Stimulated activated CD4-positive, alpha-beta T cell treated with anti-CD3 and anti-CD28 coated beads, Interleukin-1b, Interleukin-23, amount 100 ng/mL, for 4 hours (primary cell): Measurements from ENCODE around the gene LRRC4C.

ENCODE experiments used
- DNase-seq, 2 donors: peaks; one replicate each; pipeline ENCODE4 v3.0.0-alpha.2; 2020; ENCODE audit warnings: low read depth in 2 of 2

LRRC4C gene

GRCh38 chr11:41323446-41323845 is 136.0 kb downstream of the LRRC4C start:
- DNase-seq, result no peak

- DNase-seq, result no peak
These were observed 138.8 kb downstream of the LRRC4C start for GRCh38 chr11:41320653-41321052.

- no peak for DNase-seq
These were observed 139.2 kb downstream of the LRRC4C start for GRCh38 chr11:41320238-41320637.

- DNase-seq, result no peak
These were observed 140.0 kb downstream of the LRRC4C start for GRCh38 chr11:41319434-41319833.

- no peak for DNase-seq
These were observed 142.7 kb downstream of the LRRC4C start for GRCh38 chr11:41316751-41317150.

- DNase-seq, result no peak
These were observed 146.2 kb downstream of the LRRC4C start for GRCh38 chr11:41313226-41313625.

- DNase-seq, result no peak
These were observed 149.7 kb downstream of the LRRC4C start for GRCh38 chr11:41309716-41310115.

GRCh38 chr11:41309111-41309522 is 150.3 kb downstream of the LRRC4C start:
- DNase-seq, result no peak

GRCh38 chr11:41308286-41308685 is 151.2 kb downstream of the LRRC4C start:
- DNase-seq, result no peak

GRCh38 chr11:41307296-41308080 is 152.0 kb downstream of the LRRC4C start:
- DNase-seq, result no peak

- no peak for DNase-seq
These were observed 153.0 kb downstream of the LRRC4C start for GRCh38 chr11:41306431-41306830.

GRCh38 chr11:41301023-41301422 is 158.4 kb downstream of the LRRC4C start:
- DNase-seq, result no peak

GRCh38 chr11:41289408-41289807 is 170.0 kb downstream of the LRRC4C start:
- no peak for DNase-seq

- DNase-seq, result no peak
These were observed 172.7 kb downstream of the LRRC4C start for GRCh38 chr11:41286751-41287150.

GRCh38 chr11:41284354-41284753 is 175.1 kb downstream of the LRRC4C start:
- no peak for DNase-seq

GRCh38 chr11:41283191-41283930 is 176.1 kb downstream of the LRRC4C start:
- no peak for DNase-seq

- DNase-seq, result no peak
These were observed 177.1 kb downstream of the LRRC4C start for GRCh38 chr11:41282395-41282794.

- no peak for DNase-seq
These were observed 178.2 kb downstream of the LRRC4C start for GRCh38 chr11:41281131-41281742.

GRCh38 chr11:41274831-41275230 is 184.6 kb downstream of the LRRC4C start:
- DNase-seq, result no peak

GRCh38 chr11:41273908-41274307 is 185.5 kb downstream of the LRRC4C start:
- no peak for DNase-seq

GRCh38 chr11:41267451-41267850 is 192.0 kb downstream of the LRRC4C start:
- no peak for DNase-seq

- no peak for DNase-seq
These were observed 203.4 kb downstream of the LRRC4C start for GRCh38 chr11:41256041-41256440.

- no peak for DNase-seq
These were observed 204.5 kb downstream of the LRRC4C start for GRCh38 chr11:41254966-41255365.
